Activated gamma-delta T cell (primary cell): ENCODE data around the gene GPR137B.

Experiments used
- DNase-seq: peaks from one replicate; lab custom pipeline; 2025; lab: John Stamatoyannopoulos, UW

The GPR137B gene

GRCh38 chr1:236200925-236201324 lies 58.6 kb downstream of the GPR137B start:
- no peak for DNase-seq

GRCh38 chr1:236201786-236202185 lies 59.4 kb downstream of the GPR137B start:
- DNase-seq = no peak

GRCh38 chr1:236204039-236204438 lies 61.7 kb downstream of the GPR137B start:
- DNase-seq = no peak

GRCh38 chr1:236204656-236205055 lies 62.3 kb downstream of the GPR137B start:
- DNase-seq = no peak

- no peak for DNase-seq
These were observed 64.2 kb downstream of the GPR137B start for GRCh38 chr1:236206548-236206947.

GRCh38 chr1:236207121-236207520 lies 64.8 kb downstream of the GPR137B start:
- DNase-seq = no peak

- DNase-seq = no peak
These were observed 65.2 kb downstream of the GPR137B start for GRCh38 chr1:236207569-236207968.

- no peak for DNase-seq
These were observed 66.8 kb downstream of the GPR137B start for GRCh38 chr1:236209185-236209584.

- DNase-seq = no peak
These were observed 67.4 kb downstream of the GPR137B start for GRCh38 chr1:236209713-236210112.

GRCh38 chr1:236211815-236212214 lies 69.5 kb downstream of the GPR137B start:
- DNase-seq = no peak

GRCh38 chr1:236213534-236213933 lies 71.2 kb downstream of the GPR137B start:
- DNase-seq = no peak

GRCh38 chr1:236214761-236215160 lies 72.4 kb downstream of the GPR137B start:
- no peak for DNase-seq

GRCh38 chr1:236220473-236220872 lies 78.1 kb downstream of the GPR137B start:
- no peak for DNase-seq

- no peak for DNase-seq
These were observed 80.3 kb downstream of the GPR137B start for GRCh38 chr1:236222632-236223031.

- DNase-seq = no peak
These were observed 86.1 kb downstream of the GPR137B start for GRCh38 chr1:236228411-236228810.

GRCh38 chr1:236235116-236235515 lies 92.8 kb downstream of the GPR137B start:
- no peak for DNase-seq

GRCh38 chr1:236239092-236239585 lies 96.8 kb downstream of the GPR137B start:
- no peak for DNase-seq

- no peak for DNase-seq
These were observed 98.3 kb downstream of the GPR137B start for GRCh38 chr1:236240675-236241074.

GRCh38 chr1:236242568-236242967 lies 100.2 kb downstream of the GPR137B start:
- DNase-seq = no peak

- DNase-seq = no peak
These were observed 104.9 kb downstream of the GPR137B start for GRCh38 chr1:236247286-236247685.

- no peak for DNase-seq
These were observed 109.2 kb downstream of the GPR137B start for GRCh38 chr1:236251587-236251986.

GRCh38 chr1:236253119-236253518 lies 110.8 kb downstream of the GPR137B start:
- DNase-seq = no peak

GRCh38 chr1:236253918-236254637 lies 111.7 kb downstream of the GPR137B start:
- DNase-seq = no peak

- no peak for DNase-seq
These were observed 114.9 kb downstream of the GPR137B start for GRCh38 chr1:236257216-236257615.
